ENCODE measurements around the gene PRRC2B. TPM values are rescaled to one million over a fixed set of nuclear protein-coding genes. Genes with fewer than 3 reads are reported as not detected.

PRRC2B gene
- total and polyA plus RNA-seq, 2 of the 8 experiments (the other 6 are each of a cell fraction or from before 2014, with no cell fraction given), result 37.3 to 249 TPM

DNA sequence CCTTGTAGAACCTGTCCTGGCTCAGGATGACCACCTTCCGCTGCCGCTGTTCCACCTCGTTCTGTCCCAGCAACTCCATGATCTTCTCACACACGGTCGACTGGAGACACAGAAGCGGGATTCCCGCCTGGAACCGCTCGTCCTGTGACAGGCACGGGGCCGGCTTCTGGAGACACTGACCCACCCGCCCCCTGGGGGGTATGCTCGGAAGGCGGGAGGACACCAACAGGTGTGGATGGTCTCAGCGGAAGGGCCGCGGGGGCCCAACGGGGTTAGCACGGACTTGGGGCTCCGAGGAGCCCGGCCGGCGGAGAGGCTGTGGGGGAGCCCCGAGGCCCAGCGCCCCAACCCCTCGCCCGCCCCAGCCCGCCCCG lies 136.6 kb downstream of the PRRC2B start (continued):
- TF ChIP-seq CTCF (IDR thresholded peaks at IDR 0.05; ENCODE audit: control extremely low read depth in 1 of 3, insufficient read depth in 1 of 3, low read depth in 1 of 3, low read length in 3 of 3) (0 out of 4 replicates have a peak, but pooled peaks of 1 of the 3 experiments have one; percentile 2), CEBPB (IDR thresholded peaks at IDR 0.05; ENCODE audit: low read depth, low read length) (no peak), SUZ12 (IDR thresholded peaks at IDR 0.05; ENCODE audit: low read length) (no peak), EZH2 (IDR thresholded peaks at IDR 0.05; ENCODE audit: low read depth, low read length, severe bottlenecking) (no peak), ATF2 (IDR thresholded peaks at IDR 0.05; ENCODE audit: low read length) (no peak), JUND (IDR thresholded peaks at IDR 0.05; ENCODE audit: low read length) (no peak), RFX5 (IDR thresholded peaks at IDR 0.05; ENCODE audit: borderline replicate concordance, low read depth, low read length) (no peak), BCL11A (IDR thresholded peaks at IDR 0.05; ENCODE audit: low read depth in 2 of 2, low read length in 2 of 2) (no peak), TBP (IDR thresholded peaks at IDR 0.05; ENCODE audit: low read depth, low read length) (no peak)
- TF ChIP-seq, protein P1, sequence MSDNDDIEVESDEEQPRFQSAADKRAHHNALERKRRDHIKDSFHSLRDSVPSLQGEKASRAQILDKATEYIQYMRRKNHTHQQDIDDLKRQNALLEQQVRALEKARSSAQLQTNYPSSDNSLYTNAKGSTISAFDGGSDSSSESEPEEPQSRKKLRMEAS (IDR thresholded peaks at IDR 0.05), result peak; percentile 36; the same call in 1 of the 2 replicates

All from H1 (cell line).